H7 (cell line): ENCODE measurements around the gene NDUFA6. TPM values are rescaled to one million over a fixed set of nuclear protein-coding genes. Genes with fewer than 3 reads are reported as not detected.

ENCODE experiments used
- DNase-seq: peaks from one replicate; pipeline ENCODE4 v3.0.0; 2012
- H3K27me3 ChIP-seq: 2 replicates; pipeline ENCODE4 v1.6.0; 2011; ENCODE audit warnings: mild to moderate bottlenecking, low read length; ENCODE audit not compliant: control insufficient read depth, insufficient read depth
- H3K36me3 ChIP-seq: replicated peaks from 2 replicates; pipeline ENCODE4 v1.5.1; 2011; ENCODE audit warnings: low read length; ENCODE audit not compliant: control insufficient read depth, insufficient read depth
- H3K4me3 ChIP-seq: 2 replicates; pipeline ENCODE4 v1.5.1; 2011; ENCODE audit warnings: low read depth, mild to moderate bottlenecking, control low read depth, low read length, moderate library complexity; ENCODE audit not compliant: insufficient read depth
- total RNA-seq: library from RNA; depleted of rRNA; stranded (reverse); fragments of >200 nt; shearing (Covaris generic); gene quantifications from 2 replicates; pipeline ENCODE4 v1.2.3, GENCODE V29; 2014; rRNA removed

The NDUFA6 gene
- total RNA-seq, 1 experiment from 2014 or later = 65.0 TPM

DNA sequence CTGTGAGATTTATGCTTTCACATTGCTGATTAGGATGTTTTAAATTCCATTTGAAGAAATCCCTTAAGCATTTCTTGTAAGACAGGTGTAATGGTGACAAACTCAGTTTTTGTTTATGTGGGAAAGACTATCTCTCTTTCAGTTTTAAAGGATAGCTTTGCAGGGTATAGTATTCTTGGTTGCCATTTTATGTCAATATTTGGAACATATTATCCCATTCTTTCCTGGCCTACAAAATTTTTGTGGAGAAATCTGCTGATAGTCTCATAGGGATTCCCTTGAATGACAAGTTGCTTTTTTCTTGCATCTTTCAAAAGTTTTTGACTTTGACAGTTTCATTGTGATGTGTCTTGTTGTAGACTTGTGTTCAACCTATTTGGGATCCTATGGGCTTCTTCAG lies 48.8 kb downstream of the NDUFA6 start:
- no peaks in the 10 kb centered on the region for H3K27me3 ChIP-seq
- DNase-seq = no peak
- H3K36me3 ChIP-seq = no peaks in the 10 kb centered on the region
- no peak overlapping the region for H3K4me3 ChIP-seq

GRCh38 chr22:42039271-42039670 lies 51.3 kb downstream of the NDUFA6 start:
- DNase-seq = no peak
- no peaks in the 10 kb centered on the region for H3K27me3 ChIP-seq
- no peaks in the 10 kb centered on the region for H3K36me3 ChIP-seq
- no peak overlapping the region for H3K4me3 ChIP-seq

Other genes with a start within 250 kb of the NDUFA6 start
- 3.2 TPM in 2 replicates for gene SHISA8, start 175.7 kb downstream of the NDUFA6 start, total RNA-seq
- gene TNFRSF13C, start 164.0 kb downstream of the NDUFA6 start, total RNA-seq = 1.1 and 1.2 TPM in 2 replicates
- 56.7 and 66.3 TPM in 2 replicates for gene CENPM, start 143.6 kb downstream of the NDUFA6 start, total RNA-seq
- gene SEPTIN3, start 121.3 kb downstream of the NDUFA6 start, total RNA-seq = 8.1 and 11.0 TPM in 2 replicates
- not detected in 2 replicates for gene WBP2NL, start 92.0 kb downstream of the NDUFA6 start, total RNA-seq
- gene NAGA, start 20.0 kb downstream of the NDUFA6 start, total RNA-seq = 30.9 and 44.5 TPM in 2 replicates
- gene PHETA2, start 16.5 kb downstream of the NDUFA6 start, total RNA-seq = 10.3 and 11.5 TPM in 2 replicates
- 5.6 and 11.4 TPM in 2 replicates for gene SMDT1, start 11.1 kb downstream of the NDUFA6 start, total RNA-seq
- gene CYP2D6, start 40.0 kb upstream of the NDUFA6 start, total RNA-seq = 1.0 and 1.4 TPM in 2 replicates
- gene TCF20, start 179.9 kb upstream of the NDUFA6 start, total RNA-seq = 39.8 and 56.4 TPM in 2 replicates